ENCODE data around the gene RBFOX2.

GRCh38 chr22:35917651-35918050 is 111.0 kb downstream of the RBFOX2 start:
- TF ChIP-seq POLR2A (IDR thresholded peaks at IDR 0.05) (no peak), CTCF (IDR thresholded peaks at IDR 0.05) (no peak)
